Loucy (cell line): ENCODE data around the gene ADD2.

ENCODE experiments used
- H2AFZ ChIP-seq: fragments of 200-600 bp; sonication (generic); 2 replicates; pipeline ENCODE4 v1.6.0; 2016; ENCODE audit warnings: antibody characterized with exemption, mild to moderate bottlenecking, low read length, moderate library complexity
- H3F3A ChIP-seq: fragments of 200-600 bp; 2 replicates; pipeline ENCODE4 v1.6.0; 2016; ENCODE audit warnings: antibody characterized with exemption, low read depth, mild to moderate bottlenecking
- H3K27me3 ChIP-seq: fragments of 200-600 bp; sonication (generic); 2 replicates; pipeline ENCODE4 v1.6.1; 2014; ENCODE audit warnings: low read length, mild to moderate bottlenecking; ENCODE audit not compliant: insufficient read depth, poor library complexity, severe bottlenecking
- H3K36me3 ChIP-seq: fragments of 200-600 bp; sonication (generic); 2 replicates; pipeline ENCODE4 v1.6.1; 2016; ENCODE audit warnings: low read length; ENCODE audit not compliant: insufficient read depth
- H3K4me1 ChIP-seq: fragments of 200-600 bp; sonication (generic); 2 replicates; pipeline ENCODE4 v1.5.1; 2014; ENCODE audit warnings: low read length, mild to moderate bottlenecking; ENCODE audit not compliant: insufficient read depth, poor library complexity, severe bottlenecking
- H3K4me2 ChIP-seq: fragments of 200-600 bp; sonication (generic); 2 replicates; pipeline ENCODE4 v1.6.0; 2014; ENCODE audit warnings: antibody characterized with exemption, low read length, low read depth, mild to moderate bottlenecking; ENCODE audit not compliant: poor library complexity, severe bottlenecking
- H3K4me3 ChIP-seq: fragments of 200-600 bp; sonication (generic); 2 replicates; pipeline ENCODE4 v1.5.1; 2014; ENCODE audit warnings: low read length, mild to moderate bottlenecking, mixed read lengths; ENCODE audit not compliant: poor library complexity, severe bottlenecking
- H3K79me2 ChIP-seq: fragments of 200-600 bp; sonication (generic); 2 replicates; pipeline ENCODE4 v1.6.1; 2014; ENCODE audit warnings: low read length; ENCODE audit not compliant: insufficient read depth
- H3K9ac ChIP-seq: fragments of 200-600 bp; sonication (generic); 2 replicates; pipeline ENCODE4 v1.6.0; 2014; ENCODE audit warnings: mild to moderate bottlenecking, low read depth, low read length, moderate library complexity; ENCODE audit not compliant: poor library complexity, severe bottlenecking
- H3K9me2 ChIP-seq: fragments of 200-600 bp; sonication (generic); replicated peaks from 2 replicates; pipeline ENCODE4 v1.6.1; 2016; ENCODE audit warnings: low read depth, low read length, mixed read lengths
- H3K9me3 ChIP-seq: fragments of 200-600 bp; sonication (generic); 2 replicates; pipeline ENCODE4 v1.6.1; 2014; ENCODE audit warnings: mild to moderate bottlenecking, antibody characterized with exemption, low read length, low read depth; ENCODE audit not compliant: insufficient read depth
- H4K20me1 ChIP-seq: fragments of 200-600 bp; sonication (generic); 2 replicates; pipeline ENCODE4 v1.6.0; 2014; ENCODE audit warnings: antibody characterized with exemption, low read length, mild to moderate bottlenecking; ENCODE audit not compliant: insufficient read depth, poor library complexity, severe bottlenecking
- EZH2phosphoT487 ChIP-seq: fragments of 200-600 bp; IDR thresholded peaks from 2 replicates; pipeline ENCODE4 v1.6.1; 2018; ENCODE audit warnings: antibody characterized with exemption, mild to moderate bottlenecking, moderate library complexity, borderline replicate concordance
- TF ChIP-seq, protein P1 (sequence below): fragments of 200-600 bp; sonication (generic); conservative IDR thresholded peaks from 2 replicates; pipeline ENCODE4 v1.5.1; 2014; ENCODE audit warnings: mild to moderate bottlenecking, antibody characterized with exemption, low read length

The ADD2 gene

DNA sequence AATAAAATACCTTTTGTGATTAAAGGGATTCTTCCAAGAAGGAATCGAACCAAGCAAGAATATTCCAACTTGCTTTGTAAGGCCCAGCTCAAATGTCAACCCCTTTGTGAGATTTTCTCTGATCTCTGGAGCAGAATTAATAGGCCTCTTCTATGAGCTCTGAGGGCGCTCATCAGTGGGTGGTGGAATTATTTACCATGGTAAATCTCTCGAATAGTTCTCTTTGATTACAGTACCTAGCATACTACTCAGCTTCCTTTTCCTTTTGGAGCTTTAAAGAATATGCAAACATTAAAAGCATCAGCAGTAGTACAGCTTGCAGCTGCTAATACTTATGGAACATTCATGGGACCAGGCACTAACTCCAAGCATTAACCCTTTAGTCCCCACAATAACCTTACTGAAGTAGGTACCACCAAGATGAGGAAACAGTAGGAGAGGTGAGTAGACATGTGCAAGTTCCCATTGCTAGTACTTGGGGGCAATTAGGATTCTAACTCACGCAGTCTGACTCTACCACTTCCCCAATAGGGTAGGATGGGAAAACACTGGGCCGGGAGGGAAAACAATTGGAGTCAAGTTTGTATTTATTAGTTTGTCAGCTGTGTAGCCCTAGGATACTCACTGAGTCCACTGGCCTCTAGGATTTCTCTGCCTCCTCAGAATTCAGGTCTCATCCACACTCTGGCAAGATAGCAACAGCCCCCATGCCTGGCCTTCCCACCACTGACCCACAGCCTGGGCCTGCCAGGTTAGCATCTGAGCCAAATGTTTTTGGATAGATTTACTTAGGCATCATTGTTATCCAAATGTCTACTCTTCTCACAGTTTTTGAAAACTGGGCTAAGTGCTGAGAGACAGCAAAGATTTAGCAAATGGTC, 21.7 kb downstream of the ADD2 start:
- TF ChIP-seq EZH2phosphoT487 = no peak
- TF ChIP-seq, protein P1, sequence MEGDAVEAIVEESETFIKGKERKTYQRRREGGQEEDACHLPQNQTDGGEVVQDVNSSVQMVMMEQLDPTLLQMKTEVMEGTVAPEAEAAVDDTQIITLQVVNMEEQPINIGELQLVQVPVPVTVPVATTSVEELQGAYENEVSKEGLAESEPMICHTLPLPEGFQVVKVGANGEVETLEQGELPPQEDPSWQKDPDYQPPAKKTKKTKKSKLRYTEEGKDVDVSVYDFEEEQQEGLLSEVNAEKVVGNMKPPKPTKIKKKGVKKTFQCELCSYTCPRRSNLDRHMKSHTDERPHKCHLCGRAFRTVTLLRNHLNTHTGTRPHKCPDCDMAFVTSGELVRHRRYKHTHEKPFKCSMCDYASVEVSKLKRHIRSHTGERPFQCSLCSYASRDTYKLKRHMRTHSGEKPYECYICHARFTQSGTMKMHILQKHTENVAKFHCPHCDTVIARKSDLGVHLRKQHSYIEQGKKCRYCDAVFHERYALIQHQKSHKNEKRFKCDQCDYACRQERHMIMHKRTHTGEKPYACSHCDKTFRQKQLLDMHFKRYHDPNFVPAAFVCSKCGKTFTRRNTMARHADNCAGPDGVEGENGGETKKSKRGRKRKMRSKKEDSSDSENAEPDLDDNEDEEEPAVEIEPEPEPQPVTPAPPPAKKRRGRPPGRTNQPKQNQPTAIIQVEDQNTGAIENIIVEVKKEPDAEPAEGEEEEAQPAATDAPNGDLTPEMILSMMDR = no peak
- Histone ChIP-seq H3F3A (no peaks in the 10 kb centered on the region), H3K36me3 (no peaks in the 10 kb centered on the region), H3K9me3 (no peaks in the 10 kb centered on the region), H3K9ac (no peak overlapping the region), H3K27me3 (no peaks in the 10 kb centered on the region), H2AFZ (no peak overlapping the region), H3K4me1 (no peaks in the 10 kb centered on the region), H3K4me3 (no peak overlapping the region), H4K20me1 (no peaks in the 10 kb centered on the region), H3K9me2 (no peaks in the 10 kb centered on the region), H3K79me2 (no peaks in the 10 kb centered on the region), H3K4me2 (no peak overlapping the region)

DNA sequence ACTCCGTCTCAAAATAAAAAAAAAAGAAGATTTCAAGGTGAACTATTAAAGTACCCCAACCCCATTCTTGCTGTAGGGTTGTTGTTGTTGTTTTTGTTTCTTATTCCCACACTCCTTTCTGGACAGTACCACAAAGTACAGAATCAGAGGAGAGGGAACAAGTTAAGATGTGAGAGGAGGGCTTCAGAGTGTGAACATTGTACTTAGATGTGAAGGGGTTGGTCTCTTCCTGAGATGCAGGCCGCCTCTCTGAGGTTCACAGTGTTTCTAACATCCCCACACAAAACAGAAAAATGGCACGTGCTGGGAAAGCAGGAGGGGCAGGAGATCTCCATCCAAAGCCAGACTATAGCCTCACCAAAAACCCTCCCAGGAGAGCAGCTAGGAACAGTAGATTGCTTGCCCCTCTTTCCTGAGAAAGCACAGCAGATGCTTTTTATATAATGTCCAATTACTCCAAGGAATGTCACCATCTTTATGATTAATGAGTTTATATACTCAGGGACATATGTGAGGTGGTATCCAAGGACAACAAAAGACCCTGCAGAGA, 22.6 kb downstream of the ADD2 start:
- Histone ChIP-seq H3K9me3 (no peaks in the 10 kb centered on the region), H3F3A (no peaks in the 10 kb centered on the region), H3K9me2 (no peaks in the 10 kb centered on the region), H3K4me1 (no peaks in the 10 kb centered on the region), H3K36me3 (no peaks in the 10 kb centered on the region), H4K20me1 (no peaks in the 10 kb centered on the region), H3K9ac (no peak overlapping the region), H3K4me3 (no peak overlapping the region), H3K4me2 (no peak overlapping the region), H2AFZ (no peak overlapping the region), H3K79me2 (no peaks in the 10 kb centered on the region), H3K27me3 (no peaks in the 10 kb centered on the region)
- no peak for TF ChIP-seq EZH2phosphoT487
- TF ChIP-seq, protein P1 = no peak

DNA sequence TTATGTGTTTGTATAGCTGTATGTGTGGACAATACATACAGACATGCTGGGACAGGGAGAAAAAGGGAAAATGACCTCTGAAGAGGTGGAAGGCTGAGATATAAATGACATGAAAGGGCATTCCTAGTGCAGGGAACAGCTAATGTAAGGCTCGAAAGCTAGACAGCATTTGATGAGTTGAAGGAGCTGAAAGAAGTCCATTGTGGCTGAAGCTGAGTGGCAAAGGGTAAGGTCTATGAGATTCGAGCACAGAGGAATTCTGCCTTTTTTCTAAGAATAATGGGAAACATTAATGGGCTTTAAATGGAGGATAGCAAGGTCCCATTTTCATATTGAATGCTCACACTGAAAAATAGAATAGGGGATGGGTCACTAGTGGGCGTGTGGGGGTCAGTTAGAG, 23.6 kb downstream of the ADD2 start:
- Histone ChIP-seq H3K9me2 (no peaks in the 10 kb centered on the region), H2AFZ (no peak overlapping the region; the same call in 1 of the 2 replicates), H3K9ac (no peak overlapping the region), H3K4me3 (no peak overlapping the region), H3K4me2 (no peak overlapping the region), H3K79me2 (no peaks in the 10 kb centered on the region), H3K4me1 (no peaks in the 10 kb centered on the region), H4K20me1 (no peaks in the 10 kb centered on the region), H3K36me3 (no peaks in the 10 kb centered on the region), H3F3A (no peaks in the 10 kb centered on the region), H3K9me3 (no peaks in the 10 kb centered on the region), H3K27me3 (no peaks in the 10 kb centered on the region)
- TF ChIP-seq, protein P1 = no peak
- no peak for TF ChIP-seq EZH2phosphoT487
